Measurements from ENCODE around the gene RANGRF.

GRCh38 chr17:8333281-8333680 is 44.8 kb downstream of the RANGRF start:
- no peak for TF ChIP-seq CTCF (IDR thresholded peaks at IDR 0.05; ENCODE audit: low read depth, low read length)
- no peak for TF ChIP-seq EZH2phosphoT487 (IDR thresholded peaks at IDR 0.05; ENCODE audit: low read depth)

Measured in OCI-LY3 (cell line).